Suprapubic skin (tissue), 4 donors: ENCODE results near the gene LYPD6B.

Experiments
- CTCF ChIP-seq, 2 donors: fragments of 200-600 bp in 1 of 2; fragments of 450-650 bp in 1 of 2; sonication (generic) in 1 of 2; IDR thresholded peaks; one replicate each; pipeline ENCODE4 v1.5.1; 2016 to 2019; ENCODE audit warnings: antibody characterized with exemption in 2 of 2, mild to moderate bottlenecking in 1 of 2, moderate library complexity in 1 of 2
- EP300 ChIP-seq: sonication (generic); formaldehyde crosslinking; IDR thresholded peaks from one replicate; pipeline ENCODE4 v1.6.1; 2017; ENCODE audit warnings: antibody characterized with exemption
- POLR2A ChIP-seq, 2 donors: fragments of 450-650 bp; IDR thresholded peaks; one replicate each; pipeline ENCODE4 v1.6.1; 2017; ENCODE audit warnings: antibody characterized with exemption in 2 of 2, mild to moderate bottlenecking in 2 of 2, moderate library complexity in 2 of 2
- POLR2AphosphoS5 ChIP-seq, 3 donors: sonication (generic); formaldehyde crosslinking; IDR thresholded peaks; one replicate each; pipeline ENCODE4 v1.6.1; 2017; ENCODE audit warnings: antibody characterized with exemption in 3 of 3

- TF ChIP-seq POLR2A (IDR thresholded peaks at IDR 0.05) (no peak), POLR2AphosphoS5 (IDR thresholded peaks at IDR 0.05) (no peak), CTCF (IDR thresholded peaks at IDR 0.05) (no peak), EP300 (no peak)
Observed at GRCh38 chr2:149005471-149006077, 32.9 kb upstream of the LYPD6B start.
